ENCODE data around the gene ARID1B.

Gene ARID1B

GRCh38 chr6:156776840-156777576 is at the start of gene ARID1B:
Gene ARID1B (plus strand): TSS chr6:156777378. CDS start chr6:156777681, 303 bp downstream.
- DNase-seq (ENCODE audit: low read depth): peak; percentile 66

- DNase-seq (ENCODE audit: low read depth): no peak
Measured at GRCh38 chr6:156727715-156728385, 49.3 kb upstream of the ARID1B start.

GRCh38 chr6:156729248-156729647 is 47.9 kb upstream of the ARID1B start:
- no peak for DNase-seq (ENCODE audit: low read depth)

- DNase-seq (ENCODE audit: low read depth): peak; percentile 76
Measured at GRCh38 chr6:156731396-156731795, 45.8 kb upstream of the ARID1B start.

GRCh38 chr6:156735751-156736150 is 41.4 kb upstream of the ARID1B start:
- DNase-seq (ENCODE audit: low read depth): no peak

- DNase-seq (ENCODE audit: low read depth): no peak
Measured at GRCh38 chr6:156740604-156741003, 36.6 kb upstream of the ARID1B start.

GRCh38 chr6:156741287-156742073 is 35.7 kb upstream of the ARID1B start:
- DNase-seq (ENCODE audit: low read depth): no peak

GRCh38 chr6:156747715-156748114 is 29.5 kb upstream of the ARID1B start:
- no peak for DNase-seq (ENCODE audit: low read depth)

- no peak for DNase-seq (ENCODE audit: low read depth)
Measured at GRCh38 chr6:156748504-156748903, 28.7 kb upstream of the ARID1B start.

GRCh38 chr6:156752666-156753301 is 24.4 kb upstream of the ARID1B start:
- DNase-seq (ENCODE audit: low read depth): no peak

GRCh38 chr6:156756630-156757610 is 20.3 kb upstream of the ARID1B start:
- DNase-seq (ENCODE audit: low read depth): no peak

GRCh38 chr6:156757849-156758248 is 19.3 kb upstream of the ARID1B start:
- no peak for DNase-seq (ENCODE audit: low read depth)

GRCh38 chr6:156760377-156760776 is 16.8 kb upstream of the ARID1B start:
- DNase-seq (ENCODE audit: low read depth): no peak

GRCh38 chr6:156762547-156762946 is 14.6 kb upstream of the ARID1B start:
- no peak for DNase-seq (ENCODE audit: low read depth)

GRCh38 chr6:156765117-156765516 is 12.1 kb upstream of the ARID1B start:
- DNase-seq (ENCODE audit: low read depth): no peak

GRCh38 chr6:156767603-156768467 is 9.3 kb upstream of the ARID1B start:
- no peak for DNase-seq (ENCODE audit: low read depth)

- no peak for DNase-seq (ENCODE audit: low read depth)
Measured at GRCh38 chr6:156771047-156771446, 6.1 kb upstream of the ARID1B start.

GRCh38 chr6:156771761-156772160 is 5.4 kb upstream of the ARID1B start:
- DNase-seq (ENCODE audit: low read depth): no peak

GRCh38 chr6:156773476-156773875 is 3.7 kb upstream of the ARID1B start:
- DNase-seq (ENCODE audit: low read depth): no peak
